ENCODE measurements around the gene HDAC5.
A peak's percentile ranks its signal among the peaks of the same experiment; 100 is the strongest.
"Not testable (repeated sequence)": the region's sequence is repeated elsewhere in the genome, so short reads cannot be mapped to it uniquely, and the experiment has no call there.

The HDAC5 gene

DNA sequence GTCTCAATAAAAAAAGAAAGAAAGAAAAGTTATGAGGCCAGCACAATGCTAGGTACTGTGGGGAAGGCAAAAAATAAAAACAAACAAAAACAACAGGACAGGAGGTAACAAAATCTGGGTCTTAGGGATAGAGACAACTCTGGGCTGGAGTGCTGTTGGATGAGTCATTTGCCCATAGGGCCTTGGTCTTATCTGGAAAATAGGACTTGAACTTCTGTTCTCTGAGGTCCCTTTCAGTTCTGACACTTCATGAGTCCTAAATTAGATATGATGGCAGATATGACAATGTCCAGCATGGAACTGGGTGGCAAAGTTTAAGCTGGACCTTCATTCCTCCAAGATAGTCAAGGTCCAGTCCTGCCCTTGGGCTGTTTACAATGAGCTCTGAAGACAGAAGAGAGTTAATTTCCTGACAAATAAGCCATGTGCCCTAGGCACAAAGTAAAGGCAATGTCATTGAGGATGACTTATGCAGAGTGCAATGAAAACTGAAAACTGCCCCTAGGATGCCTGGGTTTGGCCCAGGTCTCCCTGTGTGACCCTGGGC, 8.9 kb upstream of the HDAC5 start:
- DNase-seq = no peak

DNA sequence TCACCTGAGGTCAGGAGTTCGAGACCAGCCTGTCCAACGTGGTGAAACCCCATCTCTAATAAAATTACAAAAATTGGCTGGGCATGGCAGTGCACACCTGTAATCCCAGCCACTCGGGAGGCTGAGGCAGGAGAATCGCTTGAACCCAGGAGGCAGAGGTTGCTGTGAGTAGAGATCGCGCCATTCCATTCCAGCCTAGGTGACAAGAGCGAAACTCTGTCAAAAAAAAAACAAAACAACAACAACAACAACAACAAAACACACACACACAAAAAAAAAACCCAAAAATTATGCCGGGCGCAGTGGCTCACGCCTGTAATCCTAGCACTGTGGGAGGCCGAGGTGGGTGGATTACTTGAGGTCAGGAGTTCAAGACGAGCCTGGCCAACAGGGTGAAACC, 7.9 kb upstream of the HDAC5 start:
- not testable (repeated sequence) for DNase-seq

DNA sequence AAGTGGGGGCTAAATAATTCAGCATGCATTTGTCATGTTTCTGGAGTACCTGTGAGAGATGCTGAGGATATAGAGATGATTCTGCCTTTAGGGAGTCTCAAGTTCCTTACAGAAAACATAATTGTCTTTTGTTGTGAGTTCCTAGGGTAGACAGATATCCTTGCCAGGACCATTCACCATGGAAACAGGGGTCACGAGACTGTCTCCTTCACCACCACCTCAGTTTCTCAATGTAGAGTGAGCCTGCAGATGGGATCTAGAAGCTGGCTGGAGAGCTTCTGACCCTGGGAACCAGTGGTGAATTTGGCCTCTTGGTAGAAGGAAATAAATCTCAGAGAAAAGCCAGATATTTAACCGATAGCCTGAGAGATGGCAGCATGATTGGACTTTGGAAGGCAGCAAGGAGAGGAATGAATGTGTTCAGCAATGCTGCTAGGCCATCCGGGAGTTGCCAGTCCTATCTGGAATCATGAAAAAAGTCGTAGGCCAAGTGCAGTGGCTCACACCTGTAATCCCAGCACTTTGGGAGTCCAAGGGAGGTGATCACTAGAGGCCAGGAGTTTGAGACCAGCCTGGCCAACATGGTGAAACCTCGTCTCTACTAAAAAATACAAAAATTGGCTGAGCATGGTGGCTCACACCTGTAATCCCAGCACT, 7.4 kb upstream of the HDAC5 start:
- no peak for DNase-seq

DNA sequence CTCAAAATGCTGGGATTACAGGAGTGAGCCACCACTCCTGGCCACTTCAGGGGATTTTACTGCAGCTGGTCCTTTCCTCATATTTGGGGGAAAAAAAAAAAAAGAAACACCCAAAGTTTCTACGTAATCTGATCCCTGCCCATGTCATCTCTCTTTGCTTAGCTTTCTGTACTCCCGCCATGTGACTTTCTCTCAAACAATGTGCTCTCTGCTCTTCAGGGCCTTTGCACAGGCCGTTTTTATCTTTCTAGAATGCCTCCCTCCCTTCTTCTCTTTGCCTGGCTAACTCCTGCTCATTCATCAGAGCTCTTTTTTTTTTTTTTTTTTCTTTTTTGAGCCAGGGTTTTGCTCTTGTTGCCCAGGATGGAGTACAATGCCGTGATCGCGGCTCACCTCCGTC, 4.9 kb upstream of the HDAC5 start:
- DNase-seq = no peak

DNA sequence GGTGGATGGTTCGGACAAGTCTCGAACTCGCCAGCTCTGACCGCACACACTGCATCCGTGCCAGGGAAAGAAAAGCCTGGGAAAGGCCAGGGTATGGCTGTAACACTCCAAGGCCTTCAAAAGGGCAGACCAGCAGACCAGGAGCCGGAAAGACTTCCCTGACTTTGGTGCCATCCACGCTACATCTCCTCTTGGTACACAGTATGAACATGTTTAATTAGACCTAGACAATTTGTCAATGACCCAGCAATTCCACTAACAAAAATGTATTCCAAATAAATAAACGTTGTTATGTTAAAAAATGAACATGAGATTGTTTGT, 637 bp upstream of the HDAC5 start:
- no peak for DNase-seq

DNA sequence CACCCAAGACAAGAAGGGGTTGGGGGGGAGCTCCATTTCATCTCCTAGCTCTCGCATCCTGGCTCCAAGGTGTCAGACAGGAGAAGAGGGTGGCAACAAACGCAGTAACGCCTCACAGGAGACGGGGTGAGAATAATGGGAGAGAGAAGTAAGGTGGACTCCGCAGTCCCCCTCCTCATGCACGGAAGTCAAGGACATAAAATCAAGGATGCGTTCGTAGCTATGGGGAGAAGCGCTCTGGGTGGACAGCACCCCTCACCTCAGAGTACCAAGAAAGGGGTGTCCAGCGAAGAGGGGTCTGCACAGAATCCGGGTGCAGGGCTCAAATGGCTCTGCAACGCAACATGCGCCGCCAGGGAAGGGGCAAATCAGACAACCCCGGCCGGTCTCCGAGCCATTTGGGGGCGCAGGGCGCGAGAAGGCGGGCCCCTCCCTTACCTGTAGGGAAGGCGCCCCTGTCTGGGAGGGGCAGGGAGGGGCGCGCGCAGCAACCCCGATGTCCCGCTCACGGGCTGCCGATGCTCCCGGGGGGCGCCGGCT, 555 bp downstream of the HDAC5 start:
- DNase-seq = no peak

DNA sequence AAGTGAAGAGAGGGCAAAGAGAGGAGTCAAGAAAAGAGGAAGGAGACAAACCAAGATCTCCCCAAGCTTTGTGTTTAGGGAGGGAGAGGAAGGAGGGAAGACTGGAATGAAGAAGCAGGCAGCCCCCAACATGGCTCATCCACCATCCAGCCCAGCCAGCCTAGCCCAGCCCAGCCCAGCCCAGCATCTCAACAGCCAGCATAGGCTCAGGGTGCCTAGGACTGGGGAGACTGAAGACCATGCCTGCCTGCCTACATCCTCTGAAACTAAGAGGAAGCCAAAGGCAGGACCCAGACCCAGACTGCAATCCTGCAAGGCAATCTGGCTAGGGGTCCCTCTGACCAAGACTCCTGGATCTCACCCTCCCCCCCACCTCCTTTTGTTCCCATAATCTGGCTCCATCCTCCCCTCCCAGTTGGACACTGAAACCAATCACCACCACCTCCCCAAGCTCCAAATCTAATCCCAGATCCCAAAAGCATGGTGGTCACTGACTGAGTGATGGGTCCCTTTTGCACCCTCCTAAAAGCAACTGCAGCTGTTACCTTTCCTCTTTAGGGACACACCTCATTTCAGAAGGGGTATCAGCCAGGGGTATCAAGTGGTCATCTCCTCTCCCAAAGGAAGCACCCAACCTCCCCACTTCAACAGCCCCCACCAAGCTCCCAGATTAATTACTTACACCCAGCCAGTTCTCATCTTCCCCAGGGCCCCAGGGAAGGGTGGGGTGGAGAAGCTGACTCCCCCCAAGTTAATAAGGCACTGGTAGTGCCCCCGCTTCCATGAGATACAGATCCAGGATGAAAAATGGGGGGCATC, 1.2 kb downstream of the HDAC5 start:
- no peak for DNase-seq

DNA sequence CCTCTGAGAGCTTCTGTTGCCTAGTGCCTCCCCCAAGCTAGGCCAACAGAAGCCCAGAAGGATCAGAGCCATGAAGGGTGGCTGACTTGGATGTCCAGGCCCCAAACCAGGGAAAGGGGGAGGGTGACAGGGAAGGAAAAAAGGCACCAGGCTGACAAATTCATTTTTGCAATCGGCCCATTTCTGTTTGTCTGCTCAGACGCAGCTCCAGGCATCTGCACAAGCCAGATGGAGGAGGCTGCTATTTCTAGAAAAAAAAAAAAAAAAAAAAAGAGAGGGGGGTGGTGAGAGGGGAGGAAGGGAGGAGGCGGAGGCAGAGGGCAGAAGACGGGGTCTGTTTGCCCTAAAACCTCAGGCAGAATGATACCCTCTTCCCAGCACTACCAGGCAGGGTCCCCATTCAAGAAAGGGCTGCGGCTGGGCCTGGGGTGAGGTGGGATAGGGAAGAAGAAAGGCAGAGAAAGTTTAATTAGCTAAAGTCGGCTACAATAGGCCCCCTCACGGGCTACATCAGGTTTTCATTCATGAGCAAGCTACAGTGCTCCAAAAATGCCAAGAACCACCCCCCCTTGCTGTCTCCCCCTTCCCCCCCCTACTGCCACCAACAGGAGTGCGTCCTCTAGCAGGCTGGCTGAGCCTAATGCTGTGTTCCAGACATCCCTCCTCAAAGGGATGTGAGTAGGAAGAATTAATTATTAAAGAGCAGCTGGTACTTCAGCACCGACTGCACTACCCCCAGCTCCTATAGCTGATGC, 2.4 kb downstream of the HDAC5 start:
- DNase-seq = no peak

DNA sequence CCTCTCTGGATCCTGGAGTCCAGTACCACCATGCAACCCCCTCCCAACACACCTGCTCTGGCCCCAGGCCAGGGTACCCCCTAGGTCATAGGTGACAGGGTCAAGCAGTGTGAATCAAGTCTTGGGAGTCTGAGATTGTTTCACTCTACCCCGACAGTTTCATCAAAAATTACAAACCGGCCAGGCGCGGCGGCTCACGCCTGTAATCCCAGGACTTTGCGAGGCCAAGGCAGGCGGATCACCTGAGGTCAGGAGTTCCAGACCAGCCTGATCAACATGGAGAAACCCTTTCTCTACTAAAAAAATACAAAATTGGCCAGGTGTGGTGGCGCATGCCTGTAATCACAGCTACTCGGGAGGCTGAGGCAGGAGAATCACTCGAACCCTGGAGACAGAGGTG, 3.2 kb downstream of the HDAC5 start:
- DNase-seq = not testable (repeated sequence)

DNA sequence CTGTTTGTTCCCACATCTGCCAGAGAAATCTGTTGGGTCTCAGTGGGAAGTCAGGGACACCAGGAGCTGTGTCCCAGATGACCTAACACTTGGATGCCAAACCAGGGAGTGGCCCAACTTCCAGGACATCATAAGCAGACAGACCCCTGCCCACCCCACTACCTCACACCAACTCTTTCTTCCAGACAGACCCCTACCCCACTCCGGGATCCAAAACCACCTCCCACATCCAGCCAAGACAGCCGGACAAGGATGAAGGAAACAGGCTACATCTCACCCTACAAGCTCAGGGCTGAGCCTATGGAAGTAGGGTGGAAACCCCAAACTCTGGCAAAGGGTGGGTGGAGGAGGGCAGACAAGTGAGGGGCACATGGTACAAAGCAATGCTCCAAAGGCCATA, 3.6 kb downstream of the HDAC5 start:
- no peak for DNase-seq

DNA sequence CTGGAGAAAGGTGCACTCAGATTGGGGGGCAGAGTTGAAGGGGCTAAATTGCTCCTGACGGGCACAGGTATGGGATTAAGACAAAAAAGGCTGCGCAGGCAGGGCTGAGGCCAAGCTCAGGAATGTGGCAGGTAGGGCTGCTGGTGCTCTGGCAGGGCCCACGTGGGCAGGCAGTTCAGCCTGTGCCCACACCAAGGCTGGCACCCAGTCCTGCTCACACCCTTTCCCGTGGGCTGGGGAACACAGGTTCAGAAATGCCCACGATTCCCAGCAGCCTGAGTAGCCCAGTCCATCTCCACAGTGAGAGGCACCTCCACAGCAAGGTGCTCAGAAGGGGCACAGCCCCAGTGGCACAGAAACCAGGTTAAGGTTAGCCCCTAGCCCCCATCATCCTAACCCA, 4.4 kb downstream of the HDAC5 start:
- no peak for DNase-seq

DNA sequence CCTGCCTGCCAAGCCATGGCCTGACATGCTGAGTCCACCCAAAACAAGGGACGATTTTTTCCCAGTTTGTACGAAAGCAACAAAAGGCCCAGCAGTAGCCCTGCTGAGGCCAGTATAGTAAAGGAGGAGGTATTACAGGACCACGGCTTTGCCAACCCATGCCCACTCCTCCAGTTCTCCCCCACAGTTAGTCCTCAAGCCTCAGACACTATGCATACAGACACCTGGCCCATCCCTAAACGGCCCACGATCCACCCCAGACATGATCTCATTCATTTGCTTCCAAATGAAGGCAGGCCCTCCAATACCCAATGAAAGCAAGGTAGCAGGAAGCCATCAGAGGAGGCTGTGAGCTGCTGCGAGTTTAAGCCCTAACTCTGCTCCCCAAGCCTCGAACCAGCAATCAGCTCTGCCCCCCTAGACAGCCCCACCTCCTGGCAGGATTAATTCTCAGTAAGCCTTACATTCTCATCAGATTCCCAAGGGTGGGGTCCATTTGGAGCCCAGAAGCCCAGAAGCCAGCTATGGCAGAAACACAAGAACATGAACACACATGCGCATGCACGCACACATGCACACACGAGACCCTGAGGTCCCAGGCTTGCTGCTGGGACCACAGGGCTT, 4.9 kb downstream of the HDAC5 start:
- no peak for DNase-seq

DNA sequence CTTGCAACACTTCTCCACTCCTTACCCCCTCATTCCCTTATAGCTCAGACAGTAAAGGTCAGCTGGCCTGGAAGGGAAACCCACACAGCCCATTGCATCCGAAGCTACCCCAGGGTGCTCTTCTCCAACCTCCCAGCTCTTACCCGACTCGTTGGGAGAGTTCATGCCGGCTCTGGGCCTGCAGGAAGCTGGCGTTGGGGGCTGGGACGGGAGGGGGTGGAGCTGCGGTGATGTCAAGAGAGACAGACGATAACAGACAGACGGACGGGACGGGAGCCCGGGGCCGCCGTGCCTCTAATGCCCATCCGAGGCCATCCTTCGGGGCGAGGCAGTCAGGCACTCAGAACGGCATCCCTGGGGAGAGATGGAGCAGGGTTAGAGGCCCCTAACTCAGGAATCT, 6.1 kb downstream of the HDAC5 start:
- DNase-seq = no peak

DNA sequence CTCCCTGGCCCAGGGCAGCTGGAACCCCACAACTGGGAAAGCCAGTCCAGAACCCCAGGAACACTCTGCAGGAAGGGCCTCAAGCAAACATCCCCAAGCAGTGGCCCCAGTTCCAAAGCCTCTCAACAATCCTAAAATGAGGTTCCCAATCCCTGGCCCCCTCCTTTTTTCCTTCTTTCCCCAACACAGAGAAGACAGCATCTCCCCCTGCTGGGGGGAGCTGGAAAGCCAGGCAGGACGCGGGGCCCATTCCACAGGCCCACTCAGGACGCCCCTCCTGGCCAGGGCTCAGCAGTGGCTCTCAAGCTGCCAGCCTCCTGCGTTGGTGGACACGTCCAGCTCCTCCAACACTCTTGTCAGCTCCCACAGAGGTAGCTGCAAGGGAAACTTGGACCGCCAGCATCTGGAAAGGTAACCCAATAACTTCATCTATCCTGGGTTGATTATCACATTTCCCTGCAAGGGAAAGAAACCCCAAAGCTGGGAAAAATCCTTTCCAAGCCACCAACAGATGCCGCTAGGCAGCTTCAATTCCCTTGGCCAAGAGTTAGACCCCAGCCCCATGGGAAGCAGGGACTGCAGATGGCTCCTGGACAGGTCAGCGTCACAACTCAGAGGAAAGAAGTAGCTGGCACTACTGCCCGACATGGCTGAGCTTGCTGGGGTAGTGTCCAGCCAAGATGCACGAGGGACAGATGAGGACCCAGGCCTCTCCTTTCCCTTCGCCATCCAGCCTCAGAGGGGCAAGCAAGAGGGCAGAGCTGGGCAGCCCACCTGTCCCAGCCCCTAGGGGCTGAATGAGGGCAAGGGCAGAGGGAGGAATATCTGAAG, 7.6 kb downstream of the HDAC5 start:
- peak; percentile 43 for DNase-seq

DNA sequence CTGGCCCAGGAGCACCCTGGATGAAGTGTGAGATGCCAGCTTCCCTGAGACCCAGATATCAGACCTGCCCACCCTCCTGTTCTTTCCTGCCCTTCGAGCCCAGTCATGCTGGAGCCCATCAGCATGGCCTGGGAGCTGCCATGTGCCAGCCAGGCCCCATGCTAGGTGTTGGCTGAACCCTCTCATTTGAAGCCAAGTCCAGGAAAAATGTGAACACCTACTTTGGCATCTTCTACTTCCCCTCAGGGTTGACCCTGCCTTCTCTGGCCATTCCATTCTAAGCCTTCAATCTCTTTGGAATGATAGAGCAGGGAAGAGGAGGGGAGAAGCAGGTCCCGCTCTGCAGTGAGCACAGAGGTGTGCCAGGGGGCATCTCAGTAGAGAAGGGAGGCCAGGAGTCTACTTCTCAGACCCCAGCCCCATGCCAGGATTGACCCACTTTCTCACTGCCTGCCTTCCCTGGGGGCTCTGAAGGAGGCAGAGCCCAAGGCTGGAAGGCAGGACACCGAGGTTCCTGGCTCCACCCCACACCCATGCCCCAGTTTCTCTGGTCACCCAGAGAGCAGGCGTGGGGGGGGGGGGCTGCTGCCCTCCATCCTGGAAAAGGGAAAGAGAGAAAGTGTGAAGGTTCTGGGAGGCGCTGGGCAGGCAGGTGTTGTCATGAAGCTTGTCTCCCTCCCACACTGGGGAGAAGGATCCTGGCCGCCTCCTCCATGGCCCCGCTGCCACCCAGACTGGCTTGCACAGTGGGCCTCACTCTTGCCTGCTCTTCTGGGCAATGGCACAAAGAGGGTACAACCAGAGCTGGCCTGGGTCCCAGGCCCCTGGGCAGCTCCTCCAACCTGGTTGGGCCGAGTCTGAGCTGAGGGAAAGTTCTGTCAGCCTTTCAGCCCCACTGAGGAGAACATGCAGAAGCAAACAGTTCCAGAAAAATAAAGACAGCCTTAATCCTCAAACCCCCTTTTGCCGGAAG, 9.3 kb downstream of the HDAC5 start:
- no peak for DNase-seq

DNA sequence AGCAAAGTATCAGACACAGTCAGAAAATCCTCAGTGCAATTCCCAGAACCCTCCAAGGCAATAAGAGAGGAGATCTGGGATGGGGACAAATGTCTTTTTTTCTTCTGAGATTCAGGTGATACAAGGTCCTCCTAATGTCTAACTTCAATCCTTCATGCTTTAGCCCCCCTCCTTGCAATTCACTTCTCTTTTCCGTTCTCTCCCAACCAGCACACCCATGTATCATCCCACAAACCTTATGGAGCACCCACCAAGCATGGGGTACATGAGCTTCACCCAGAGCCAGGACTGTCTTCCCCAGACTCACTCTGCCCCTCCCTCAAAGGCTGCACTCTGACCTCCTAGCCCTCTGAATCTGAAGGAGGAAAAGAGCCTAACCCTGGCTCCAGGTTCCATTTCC, 10.1 kb downstream of the HDAC5 start:
- DNase-seq = no peak

DNA sequence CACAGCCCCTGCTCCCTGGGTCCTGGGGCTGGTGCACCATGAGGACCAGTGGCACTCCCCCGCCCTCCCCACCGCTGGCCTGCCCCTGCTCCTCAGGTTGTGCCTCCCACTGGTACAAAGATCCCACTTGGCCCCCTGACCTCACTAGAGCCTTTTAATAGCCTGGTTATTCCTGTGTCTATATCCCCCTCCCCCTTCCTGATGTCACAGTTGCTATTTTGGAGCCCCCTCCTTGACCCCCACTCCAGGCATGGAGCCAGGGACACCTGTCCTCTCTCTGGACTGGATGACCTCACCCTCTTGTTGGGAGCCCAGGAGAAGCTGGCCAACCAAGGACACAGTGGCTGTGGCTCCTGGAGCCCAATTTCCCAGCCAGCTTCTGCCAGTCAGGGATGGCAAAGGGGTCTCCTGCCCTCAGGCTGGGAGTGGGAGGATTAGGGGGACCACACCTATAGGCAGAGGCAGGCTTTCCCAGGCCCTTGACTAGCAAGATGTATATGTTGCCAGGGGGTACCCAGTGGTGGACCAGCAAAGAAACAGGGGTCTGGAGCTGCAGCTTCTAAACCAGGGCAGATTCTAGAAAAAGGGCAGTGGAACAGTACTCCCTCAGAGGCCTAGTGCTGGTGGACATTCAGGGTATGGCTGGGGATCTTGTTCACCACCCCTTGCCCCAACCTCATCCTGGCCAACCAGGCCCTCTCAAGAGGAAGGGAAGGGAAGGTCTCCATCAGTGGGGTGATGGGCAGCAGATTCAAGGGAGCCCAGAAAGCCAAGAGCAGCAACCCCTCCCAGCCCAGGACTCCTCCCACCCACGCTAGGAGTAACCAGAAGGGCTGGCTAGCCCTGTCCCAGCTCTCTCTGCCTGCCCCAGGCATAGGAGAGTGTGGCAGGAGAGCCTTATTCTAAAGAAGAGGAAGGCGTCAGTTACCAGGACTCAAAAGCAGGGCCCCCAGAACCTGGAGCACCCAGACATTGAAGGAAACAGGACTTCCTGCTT, 10.9 kb downstream of the HDAC5 start:
- no peak for DNase-seq

DNA sequence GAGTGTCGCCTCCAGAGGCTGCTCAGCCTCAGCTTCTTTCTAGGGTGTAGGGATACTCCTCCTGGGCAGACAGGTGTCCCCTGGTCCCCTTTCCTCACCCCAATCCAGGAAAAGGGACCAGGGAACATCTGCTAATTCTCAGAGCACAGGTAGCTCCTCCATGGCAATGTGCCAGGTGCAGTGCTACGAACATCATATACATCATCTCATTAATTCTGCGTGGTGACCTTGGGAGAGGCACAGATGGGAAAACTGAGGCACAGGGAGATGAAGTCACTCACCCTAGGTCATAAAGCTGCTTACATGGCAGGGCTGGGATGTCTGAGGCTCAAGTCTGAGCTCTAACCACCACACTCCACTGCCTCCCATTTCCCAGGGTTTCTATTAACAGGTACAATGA, 11.7 kb downstream of the HDAC5 start:
- no peak for DNase-seq

DNA sequence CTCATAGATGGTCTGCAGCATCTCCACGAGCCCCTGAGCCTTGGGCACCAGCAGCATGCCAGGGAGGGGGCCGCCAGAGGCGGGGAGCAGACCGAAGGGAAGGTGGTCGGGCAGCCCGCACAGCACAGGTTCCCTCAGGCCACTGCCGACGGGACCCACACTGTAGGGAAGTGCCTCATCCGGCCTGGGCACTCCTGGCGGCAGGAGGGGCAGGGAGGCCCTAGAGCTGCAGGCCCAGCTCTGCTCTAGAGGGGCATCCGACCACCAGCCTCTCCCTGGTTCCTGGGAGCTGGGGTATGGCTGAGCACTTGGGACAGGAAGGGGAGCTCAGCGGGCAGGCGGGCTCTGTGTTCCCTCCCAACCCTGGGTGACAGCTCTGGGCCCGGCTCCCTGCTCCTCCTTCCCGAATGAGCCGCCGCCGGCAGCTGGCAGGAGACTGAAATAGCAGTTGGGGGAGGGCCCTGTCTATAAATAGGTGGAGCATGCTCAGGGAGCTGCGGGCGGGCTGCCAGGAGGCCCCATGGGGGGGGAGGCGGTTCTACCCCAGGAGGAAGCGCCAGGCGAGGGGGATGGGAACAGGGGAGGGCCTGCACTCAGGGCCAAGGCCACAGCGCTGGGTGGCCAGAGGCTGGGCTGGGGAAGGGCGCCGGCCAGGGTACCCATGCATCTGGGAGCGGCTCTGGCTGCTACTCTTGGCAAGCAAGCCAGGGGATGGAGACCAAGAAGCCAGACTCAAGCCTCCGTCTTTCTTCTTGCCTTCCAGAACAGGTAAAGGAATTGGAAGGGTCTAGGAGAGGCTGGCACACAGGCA, 12.4 kb downstream of the HDAC5 start:
- DNase-seq = peak; percentile 92

Data from fibroblast of upper back skin (primary cell).